HEK293 (cell line): Measurements from ENCODE around the gene TEX36.

Experiments
- CTCF ChIA-PET: fragments of 350-600 bp; formaldehyde crosslinking; extraction: SDS; loops from one replicate; lab custom pipeline; 2021; ENCODE audit warnings: antibody characterized with exemption; lab: Yijun Ruan, JAX
- POLR2A ChIA-PET: fragments of 300-600 bp; formaldehyde crosslinking; extraction: SDS; loops from one replicate; lab custom pipeline; 2020; ENCODE audit warnings: antibody characterized with exemption, inconsistent platforms; lab: Yijun Ruan, JAX
- H3K27ac ChIP-seq: fragments of 200-500 bp; sonication (Bioruptor generic); 2 replicates; pipeline ENCODE4 v1.5.1; 2014; ENCODE audit warnings: low read depth, low read length, control low read depth, inconsistent platforms; ENCODE audit errors: extremely low read depth
- H3K36me3 ChIP-seq, 2 experiments: fragments of 200-500 bp in 1 of 2; sonication (Bioruptor generic) in 1 of 2; 1 replicate in 1 of 2; 2 replicates in 1 of 2; pipeline ENCODE4 v1.5.1; 2014 to 2017; ENCODE audit warnings: inconsistent platforms in 2 of 2, low read length in 2 of 2; ENCODE audit not compliant: control insufficient read depth in 2 of 2, insufficient read depth in 1 of 2
- H3K4me1 ChIP-seq: fragments of 200-500 bp; sonication (Bioruptor generic); 2 replicates; pipeline ENCODE4 v1.5.1; 2014; ENCODE audit warnings: mild to moderate bottlenecking, low read length, inconsistent platforms; ENCODE audit not compliant: control insufficient read depth, insufficient read depth
- H3K4me3 ChIP-seq: 2 replicates; pipeline ENCODE4 v1.5.1; 2011; ENCODE audit warnings: low read depth, mild to moderate bottlenecking, control low read depth, low read length, moderate library complexity
- H3K9me3 ChIP-seq: fragments of 200-500 bp; sonication (Bioruptor generic); 2 replicates; pipeline ENCODE4 v1.5.1; 2014; ENCODE audit warnings: low read depth, low read length, inconsistent platforms; ENCODE audit not compliant: control insufficient read depth, insufficient read depth
- BCL11B ChIP-seq: fragments of 450-650 bp; formaldehyde crosslinking; IDR thresholded peaks from 2 replicates; pipeline ENCODE4 v1.5.1; 2016; ENCODE audit warnings: low read depth, missing biosample characterization, missing genetic modification characterization
- ELK4 ChIP-seq: IDR thresholded peaks from 2 replicates; pipeline ENCODE4 v1.6.1; 2011; ENCODE audit warnings: mild to moderate bottlenecking, low read depth, low read length, borderline replicate concordance
- HOXA7 ChIP-seq: sonication (generic); formaldehyde crosslinking; IDR thresholded peaks from 2 replicates; pipeline ENCODE4 v1.8.1; 2022; ENCODE audit warnings: missing genetic modification reagents, borderline replicate concordance
- IKZF3 ChIP-seq: fragments of 450-650 bp; IDR thresholded peaks from 2 replicates; pipeline ENCODE4 v1.5.0; 2018; ENCODE audit warnings: missing biosample characterization, mild to moderate bottlenecking, missing genetic modification characterization, moderate library complexity
- KLF16 ChIP-seq: fragments of 450-650 bp; formaldehyde crosslinking; IDR thresholded peaks from 2 replicates; pipeline ENCODE4 v1.5.1; 2017; ENCODE audit warnings: missing biosample characterization, missing genetic modification characterization
- MZF1 ChIP-seq: fragments of 450-650 bp; formaldehyde crosslinking; IDR thresholded peaks from 2 replicates; pipeline ENCODE4 v1.5.1; 2017; ENCODE audit warnings: missing biosample characterization, missing genetic modification characterization, borderline replicate concordance
- PRDM10 ChIP-seq: fragments of 450-650 bp; formaldehyde crosslinking; IDR thresholded peaks from 2 replicates; pipeline ENCODE4 v1.5.1; 2016; ENCODE audit warnings: missing biosample characterization, missing genetic modification characterization
- REST ChIP-seq: fragments of 450-650 bp; formaldehyde crosslinking; IDR thresholded peaks from 2 replicates; pipeline ENCODE4 v1.5.1; 2016; ENCODE audit warnings: missing biosample characterization, missing genetic modification characterization
- SP3 ChIP-seq: fragments of 450-650 bp; formaldehyde crosslinking; IDR thresholded peaks from 2 replicates; pipeline ENCODE4 v1.5.1; 2016; ENCODE audit warnings: missing biosample characterization, missing genetic modification characterization
- ZNF114 ChIP-seq: fragments of 450-650 bp; formaldehyde crosslinking; IDR thresholded peaks from 2 replicates; pipeline ENCODE4 v1.5.0; 2017; ENCODE audit warnings: missing biosample characterization, missing genetic modification characterization
- ZNF174 ChIP-seq: fragments of 450-650 bp; formaldehyde crosslinking; IDR thresholded peaks from 2 replicates; pipeline ENCODE4 v1.5.0; 2017; ENCODE audit warnings: missing biosample characterization, mild to moderate bottlenecking, missing genetic modification characterization
- ZNF184 ChIP-seq: fragments of 450-650 bp; IDR thresholded peaks from 2 replicates; pipeline ENCODE4 v1.5.1; 2018; ENCODE audit warnings: missing biosample characterization, mild to moderate bottlenecking, missing genetic modification characterization
- ZNF211 ChIP-seq: fragments of 450-650 bp; formaldehyde crosslinking; IDR thresholded peaks from 2 replicates; pipeline ENCODE4 v1.5.1; 2016; ENCODE audit warnings: low read depth, missing biosample characterization, missing genetic modification characterization
- ZNF23 ChIP-seq: fragments of 450-650 bp; formaldehyde crosslinking; IDR thresholded peaks from 2 replicates; pipeline ENCODE4 v1.5.1; 2016; ENCODE audit warnings: missing biosample characterization, missing genetic modification characterization, borderline replicate concordance
- ZNF239 ChIP-seq: fragments of 450-650 bp; formaldehyde crosslinking; IDR thresholded peaks from 2 replicates; pipeline ENCODE4 v1.5.1; 2016; ENCODE audit warnings: missing biosample characterization, missing genetic modification characterization
- ZNF248 ChIP-seq: fragments of 450-650 bp; formaldehyde crosslinking; IDR thresholded peaks from 2 replicates; pipeline ENCODE4 v1.5.1; 2017; ENCODE audit warnings: missing biosample characterization, missing genetic modification characterization
- ZNF292 ChIP-seq: fragments of 450-650 bp; formaldehyde crosslinking; IDR thresholded peaks from 2 replicates; pipeline ENCODE4 v1.5.1; 2016; ENCODE audit warnings: low read depth, missing biosample characterization, missing genetic modification characterization, borderline replicate concordance
- ZNF311 ChIP-seq: fragments of 450-650 bp; formaldehyde crosslinking; IDR thresholded peaks from 2 replicates; pipeline ENCODE4 v1.5.1; 2017; ENCODE audit warnings: missing biosample characterization, missing genetic modification characterization, borderline replicate concordance
- ZNF433 ChIP-seq: fragments of 450-650 bp; formaldehyde crosslinking; IDR thresholded peaks from 2 replicates; pipeline ENCODE4 v1.5.1; 2016; ENCODE audit warnings: missing biosample characterization, missing genetic modification characterization, low read depth
- ZNF626 ChIP-seq: fragments of 450-650 bp; sonication (Bioruptor Pico); formaldehyde crosslinking; IDR thresholded peaks from 2 replicates; pipeline ENCODE4 v1.5.1; 2018; ENCODE audit warnings: missing biosample characterization, missing genetic modification characterization, inconsistent platforms
- ZNF777 ChIP-seq: fragments of 450-650 bp; formaldehyde crosslinking; IDR thresholded peaks from 2 replicates; pipeline ENCODE4 v1.5.1; 2017; ENCODE audit warnings: missing biosample characterization, missing genetic modification characterization, borderline replicate concordance
- ZNF792 ChIP-seq: fragments of 450-650 bp; formaldehyde crosslinking; IDR thresholded peaks from 2 replicates; pipeline ENCODE4 v1.5.1; 2016; ENCODE audit warnings: missing biosample characterization, missing genetic modification characterization
- TF ChIP-seq, protein P1 (sequence below): fragments of 450-650 bp; formaldehyde crosslinking; IDR thresholded peaks from 2 replicates; pipeline ENCODE4 v1.5.1; 2016; ENCODE audit warnings: missing biosample characterization, missing genetic modification characterization
- TF ChIP-seq, protein P2 (sequence below): fragments of 450-650 bp; formaldehyde crosslinking; IDR thresholded peaks from 2 replicates; pipeline ENCODE4 v1.5.1; 2016; ENCODE audit warnings: missing biosample characterization, missing genetic modification characterization, borderline replicate concordance

TEX36 gene

DNA sequence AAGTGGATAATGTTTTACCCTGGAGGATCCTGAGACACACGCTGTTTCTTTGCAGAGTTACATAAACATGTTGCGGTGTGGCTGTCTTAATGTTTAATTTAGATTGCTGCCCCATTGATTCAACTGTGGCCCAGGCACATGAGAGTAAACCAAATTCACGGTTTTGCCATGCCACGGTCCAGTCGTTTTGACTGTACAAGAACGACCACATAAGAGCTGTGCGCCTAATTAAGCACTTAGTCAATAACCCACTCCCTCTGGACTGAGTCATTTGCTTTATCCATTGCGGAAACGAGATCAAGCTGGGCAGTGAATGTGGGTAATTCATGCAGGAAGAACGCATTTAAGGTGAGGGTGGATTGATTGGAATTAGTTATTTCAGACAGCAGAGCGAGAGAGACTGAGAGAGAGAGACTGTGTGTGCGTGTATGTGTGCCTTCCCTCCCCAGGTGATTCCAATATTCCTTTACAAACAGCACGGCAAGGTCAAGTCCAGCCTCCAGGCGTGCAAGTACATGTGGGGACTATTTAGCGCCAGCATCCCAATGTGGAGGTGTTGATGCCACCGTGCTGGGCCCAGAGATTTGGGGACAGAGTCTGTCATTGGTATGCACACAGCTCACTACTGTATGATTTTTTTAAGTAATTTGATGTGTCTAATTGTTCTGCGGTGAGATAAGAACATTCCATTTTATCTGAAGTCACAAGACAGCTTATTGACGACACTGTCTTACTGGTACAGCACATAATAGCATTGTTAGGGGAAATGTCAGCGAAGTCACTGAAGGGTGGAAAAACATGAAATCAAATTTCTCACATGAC is 8.4 kb upstream of the TEX36 start:
- no peaks in the 10 kb centered on the region for H3K9me3 ChIP-seq
- CTCF ChIA-PET: interaction anchor here (0.6 to 0.7 kb wide), 2 partner anchors 34 to 739 kb away, joined by 3 read pairs; no protein-coding TSS in a partner anchor
- POLR2A ChIA-PET: interaction anchor here (0.6 to 1.3 kb wide), 5 partner anchors 9 to 531 kb away, joined by 3 to 10 read pairs (median 5); partner anchors contain the start of genes CTBP2, EDRF1 and TEX36
- H3K4me3 ChIP-seq: no peak overlapping the region
- peaks cover 33% of the 10 kb centered on the region for H3K4me1 ChIP-seq
- peak overlapping the region; percentile 35; the same call in 1 of the 2 replicates for H3K27ac ChIP-seq
- no peaks in the 10 kb centered on the region for H3K36me3 ChIP-seq
- no peak for TF ChIP-seq HOXA7 (CRISPR knock-in tag)
- no peak for TF ChIP-seq ZNF239
- no peak for TF ChIP-seq ELK4
- TF ChIP-seq ZNF311 (tag by site-specific recombination): no peak
- TF ChIP-seq MZF1: peak; percentile 75
- no peak for TF ChIP-seq ZNF174
- no peak for TF ChIP-seq IKZF3
- TF ChIP-seq REST (tag by site-specific recombination): no peak
- 0 out of 2 replicates have a peak, but pooled peaks have one; percentile 43 for TF ChIP-seq SP3
- no peak for TF ChIP-seq ZNF292
- no peak for TF ChIP-seq ZNF211 (tag by site-specific recombination)
- no peak for TF ChIP-seq ZNF626 (tag by site-specific recombination)
- TF ChIP-seq BCL11B (tag by site-specific recombination): peak; percentile 65; the same call in 1 of the 2 replicates
- TF ChIP-seq ZNF777 (tag by site-specific recombination): no peak
- TF ChIP-seq, protein P1, sequence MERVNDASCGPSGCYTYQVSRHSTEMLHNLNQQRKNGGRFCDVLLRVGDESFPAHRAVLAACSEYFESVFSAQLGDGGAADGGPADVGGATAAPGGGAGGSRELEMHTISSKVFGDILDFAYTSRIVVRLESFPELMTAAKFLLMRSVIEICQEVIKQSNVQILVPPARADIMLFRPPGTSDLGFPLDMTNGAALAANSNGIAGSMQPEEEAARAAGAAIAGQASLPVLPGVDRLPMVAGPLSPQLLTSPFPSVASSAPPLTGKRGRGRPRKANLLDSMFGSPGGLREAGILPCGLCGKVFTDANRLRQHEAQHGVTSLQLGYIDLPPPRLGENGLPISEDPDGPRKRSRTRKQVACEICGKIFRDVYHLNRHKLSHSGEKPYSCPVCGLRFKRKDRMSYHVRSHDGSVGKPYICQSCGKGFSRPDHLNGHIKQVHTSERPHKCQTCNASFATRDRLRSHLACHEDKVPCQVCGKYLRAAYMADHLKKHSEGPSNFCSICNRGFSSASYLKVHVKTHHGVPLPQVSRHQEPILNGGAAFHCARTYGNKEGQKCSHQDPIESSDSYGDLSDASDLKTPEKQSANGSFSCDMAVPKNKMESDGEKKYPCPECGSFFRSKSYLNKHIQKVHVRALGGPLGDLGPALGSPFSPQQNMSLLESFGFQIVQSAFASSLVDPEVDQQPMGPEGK: peak; percentile 77
- TF ChIP-seq ZNF184 (tag by site-specific recombination): 0 out of 2 replicates have a peak, but pooled peaks have one; percentile 59
- TF ChIP-seq, protein P2, sequence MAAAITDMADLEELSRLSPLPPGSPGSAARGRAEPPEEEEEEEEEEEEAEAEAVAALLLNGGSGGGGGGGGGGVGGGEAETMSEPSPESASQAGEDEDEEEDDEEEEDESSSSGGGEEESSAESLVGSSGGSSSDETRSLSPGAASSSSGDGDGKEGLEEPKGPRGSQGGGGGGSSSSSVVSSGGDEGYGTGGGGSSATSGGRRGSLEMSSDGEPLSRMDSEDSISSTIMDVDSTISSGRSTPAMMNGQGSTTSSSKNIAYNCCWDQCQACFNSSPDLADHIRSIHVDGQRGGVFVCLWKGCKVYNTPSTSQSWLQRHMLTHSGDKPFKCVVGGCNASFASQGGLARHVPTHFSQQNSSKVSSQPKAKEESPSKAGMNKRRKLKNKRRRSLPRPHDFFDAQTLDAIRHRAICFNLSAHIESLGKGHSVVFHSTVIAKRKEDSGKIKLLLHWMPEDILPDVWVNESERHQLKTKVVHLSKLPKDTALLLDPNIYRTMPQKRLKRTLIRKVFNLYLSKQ (tag by site-specific recombination): no peak
- no peak for TF ChIP-seq ZNF114 (tag by site-specific recombination)
- TF ChIP-seq PRDM10 (tag by site-specific recombination): peak; percentile 94
- TF ChIP-seq ZNF792 (tag by site-specific recombination): no peak
- no peak for TF ChIP-seq KLF16
- no peak for TF ChIP-seq ZNF248
- no peak for TF ChIP-seq ZNF433 (tag by site-specific recombination)
- TF ChIP-seq ZNF23 (tag by site-specific recombination): no peak
